H1 (cell line): ENCODE measurements around the gene CALM1. TPM values are rescaled to one million over a fixed set of nuclear protein-coding genes. Genes with fewer than 3 reads are reported as not detected.

ENCODE experiments used
- polyA plus RNA-seq, 7 experiments: library from polyadenylated mRNA; depleted of rRNA in 3 of 7; stranded (reverse) in 5 of 7; unstranded in 2 of 7; fragments of >200 nt in 5 of 7; fragments of 200-250 nt in 2 of 7; gene quantifications; 1 replicate in 5 of 7; 2 replicates in 1 of 7; 4 replicates in 1 of 7; pipeline versions ENCODE4 v1.2.1 to v1.2.3, GENCODE V29; 2011 to 2013; ENCODE audit warnings: missing spikeins in 2 of 7, mixed read lengths in 2 of 7
- total RNA-seq: library from RNA; stranded (reverse); fragmentation: NEBNext Ultra II Directional; extraction: Animal tissue kit (Norgen Biotek cat#: 25700); gene quantifications from 2 replicates; pipeline ENCODE4 v1.2.1, GENCODE V29; 2021

The CALM1 gene
- total and polyA plus RNA-seq, 2 of the 8 experiments (the other 6 are each of a cell fraction or from before 2014, with no cell fraction given), result 285 to 422 TPM

Other genes with a start within 250 kb of the CALM1 start
- 99.6 and 104 TPM in 2 replicates for gene PSMC1, start 140.5 kb upstream of the CALM1 start, total RNA-seq
- 24.6 and 46.2 TPM in 2 replicates for gene PSMC1, start 140.5 kb upstream of the CALM1 start, polyA plus RNA-seq (2011; rRNA removed)
- 10.7 and 12.1 TPM in 2 replicates for gene NRDE2, start 65.1 kb upstream of the CALM1 start, total RNA-seq
- 4.9 and 5.4 TPM in 2 replicates for gene NRDE2, start 65.1 kb upstream of the CALM1 start, polyA plus RNA-seq (2011; rRNA removed)